ENCODE results near the gene TTC17. TPM values are rescaled to one million over a fixed set of nuclear protein-coding genes. Genes with fewer than 3 reads are reported as not detected.

Gene TTC17
- total and polyA plus RNA-seq, 12 donors = 44.2 to 126 (median 69.2) TPM

GRCh38 chr11:43376594-43376993, 17.9 kb downstream of the TTC17 start:
- WGBS, 4 donors = 87 to 96% (median 90%) methylated on average over 2 of the region's 2 CpGs
- no peaks in the 10 kb centered on the region for H3K36me3 ChIP-seq (replicated peaks in 1 of 2)

GRCh38 chr11:43377389-43377788, 18.7 kb downstream of the TTC17 start:
- H3K9me3 ChIP-seq (replicated peaks in 1 of 3) = no peaks in the 10 kb centered on the region
- H3K36me3 ChIP-seq (replicated peaks in 1 of 2) = no peaks in the 10 kb centered on the region
- no peak overlapping the region for H3K27ac ChIP-seq
- H3K4me1 ChIP-seq (replicated peaks in 1 of 2) = peaks cover 0 to 12% of the 10 kb centered on the region in 2 donors
- intact Hi-C loops (cut with DNase I) = no loop called here
- no peak overlapping the region for H3K4me3 ChIP-seq
- no peak for DNase-seq
- no peak for TF ChIP-seq CTCF (IDR thresholded peaks at IDR 0.05)
- TF ChIP-seq POLR2A (IDR thresholded peaks at IDR 0.05) = no peak
- H3K27me3 ChIP-seq = no peaks in the 10 kb centered on the region

More at GRCh38 chr11:43376594-43376993, 17.9 kb downstream of the TTC17 start:
- H3K4me1 ChIP-seq (replicated peaks in 1 of 2) = peaks cover 0 to 12% of the 10 kb centered on the region in 2 donors
- DNase-seq = no peak
- H3K9me3 ChIP-seq (replicated peaks in 1 of 3) = no peaks in the 10 kb centered on the region
- H3K4me3 ChIP-seq = no peak overlapping the region
- intact Hi-C loops (cut with DNase I) = no loop called here
- no peak for TF ChIP-seq CTCF (IDR thresholded peaks at IDR 0.05)
- TF ChIP-seq POLR2A (IDR thresholded peaks at IDR 0.05) = no peak
- H3K27ac ChIP-seq = no peak overlapping the region
- H3K27me3 ChIP-seq = no peaks in the 10 kb centered on the region

DNA sequence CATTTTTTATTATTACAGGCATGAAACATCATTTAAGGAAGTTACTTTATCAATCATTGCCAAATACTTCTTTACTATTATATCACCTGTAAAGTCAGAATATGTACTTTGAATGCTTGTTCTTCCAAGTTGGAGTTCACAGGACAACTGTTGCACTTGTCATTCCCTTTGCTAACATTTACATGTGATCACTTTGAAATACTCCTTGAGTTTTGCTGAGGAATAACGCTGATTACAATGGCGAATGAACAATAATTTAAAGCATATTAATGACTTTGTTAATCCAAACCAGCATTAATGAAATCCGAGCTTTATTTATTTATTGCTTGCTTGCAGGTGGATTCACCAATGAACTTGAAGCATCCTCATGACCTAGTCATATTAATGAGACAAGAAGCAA, 20.2 kb downstream of the TTC17 start:
- DNase-seq = no peak
- intact Hi-C loops (cut with DNase I) = no loop called here
- H3K27ac ChIP-seq = no peak overlapping the region
- 94 to 97% (median 94%) methylated on average over 3 of the region's 3 CpGs for WGBS, 4 donors
- H3K9me3 ChIP-seq (replicated peaks in 1 of 3) = no peaks in the 10 kb centered on the region
- peaks cover 0 to 12% of the 10 kb centered on the region in 2 donors for H3K4me1 ChIP-seq (replicated peaks in 1 of 2)
- H3K4me3 ChIP-seq = no peak overlapping the region
- H3K36me3 ChIP-seq (replicated peaks in 1 of 2) = no peaks in the 10 kb centered on the region
- TF ChIP-seq POLR2A (IDR thresholded peaks at IDR 0.05) (no peak), CTCF (IDR thresholded peaks at IDR 0.05) (no peak)
- no peaks in the 10 kb centered on the region for H3K27me3 ChIP-seq

DNA sequence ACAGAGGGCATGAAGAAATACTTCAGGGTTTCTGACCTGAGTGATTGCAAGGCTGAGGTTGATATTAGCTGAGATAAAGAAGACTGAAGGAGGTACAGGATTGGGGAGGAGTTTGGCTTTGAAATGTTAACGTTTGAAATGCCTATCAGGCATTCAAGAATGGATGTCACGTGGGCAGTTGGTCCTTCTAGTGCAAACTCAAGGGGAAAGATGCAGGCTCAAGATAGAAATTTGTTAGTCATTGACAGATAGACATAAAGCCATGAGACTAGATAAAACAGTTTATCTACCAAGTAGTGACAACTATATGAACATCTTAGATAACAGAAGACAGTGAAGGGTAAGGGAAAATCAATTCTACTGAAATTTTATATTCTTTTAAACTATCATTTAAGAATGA, 23.1 kb downstream of the TTC17 start:
- no peak overlapping the region for H3K27ac ChIP-seq

More for the DNA sequence above, 23.1 kb downstream of the TTC17 start:
- Histone ChIP-seq H3K36me3 (replicated peaks in 1 of 2) (no peaks in the 10 kb centered on the region), H3K4me3 (no peak overlapping the region), H3K4me1 (replicated peaks in 1 of 2) (peaks cover 0 to 12% of the 10 kb centered on the region in 2 donors), H3K27me3 (no peaks in the 10 kb centered on the region), H3K9me3 (replicated peaks in 1 of 3) (no peaks in the 10 kb centered on the region)
- no peak for DNase-seq
- WGBS, 4 donors = 82 to 94% (median 90%) methylated on average over 2 of the region's 2 CpGs
- no peak for TF ChIP-seq CTCF (IDR thresholded peaks at IDR 0.05)
- no peak for TF ChIP-seq POLR2A (IDR thresholded peaks at IDR 0.05)
- intact Hi-C loops (cut with DNase I) = no loop called here
